Astrocyte (in vitro differentiated cells and primary cell): Measurements from ENCODE around the gene PTPRM. TPM values are rescaled to one million over a fixed set of nuclear protein-coding genes. Genes with fewer than 3 reads are reported as not detected.

Source experiments
- DNase-seq: peaks from one replicate; pipeline ENCODE4 v3.0.0-alpha.2; 2010; ENCODE audit warnings: low read depth
- FAIRE-seq: peaks from 2 replicates; lab custom pipeline; 2011; peaks lifted over from hg19 to GRCh38; lab: Jason Lieb, UNC
- H2AFZ ChIP-seq: 2 replicates; pipeline ENCODE4 v1.6.0; 2012; ENCODE audit warnings: low read depth, low read length, inconsistent platforms
- H3K27ac ChIP-seq: 2 replicates; pipeline ENCODE4 v1.5.1; 2011; ENCODE audit warnings: low read depth, low read length, inconsistent platforms
- H3K27me3 ChIP-seq: 2 replicates; pipeline ENCODE4 v1.6.0; 2011; ENCODE audit warnings: low read length, inconsistent platforms; ENCODE audit not compliant: insufficient read depth
- H3K36me3 ChIP-seq: 2 replicates; pipeline ENCODE4 v1.5.1; 2011; ENCODE audit warnings: low read length, inconsistent platforms; ENCODE audit not compliant: insufficient read depth
- H3K4me1 ChIP-seq: 2 replicates; pipeline ENCODE4 v1.5.1; 2011; ENCODE audit warnings: low read length, inconsistent platforms; ENCODE audit not compliant: insufficient read depth
- H3K4me2 ChIP-seq: 2 replicates; pipeline ENCODE4 v1.6.0; 2012; ENCODE audit warnings: low read length, inconsistent platforms
- H3K4me3 ChIP-seq: 2 replicates; pipeline ENCODE4 v1.5.1; 2011; ENCODE audit warnings: low read depth, mild to moderate bottlenecking, low read length, inconsistent platforms; ENCODE audit not compliant: insufficient read depth
- H3K79me2 ChIP-seq: 2 replicates; pipeline ENCODE4 v1.6.0; 2012; ENCODE audit warnings: mild to moderate bottlenecking, low read length, inconsistent platforms; ENCODE audit not compliant: insufficient read depth
- H3K9ac ChIP-seq: 2 replicates; pipeline ENCODE4 v1.6.0; 2012; ENCODE audit warnings: mild to moderate bottlenecking, low read length, inconsistent platforms
- H3K9me3 ChIP-seq: 2 replicates; pipeline ENCODE4 v1.5.1; 2012; ENCODE audit warnings: low read depth, mild to moderate bottlenecking, low read length, inconsistent platforms; ENCODE audit not compliant: insufficient read depth
- H4K20me1 ChIP-seq: 2 replicates; pipeline ENCODE4 v1.6.0; 2012; ENCODE audit warnings: low read length, inconsistent platforms; ENCODE audit not compliant: insufficient read depth
- H3K27ac Mint-ChIP-seq: one replicate; pipeline ENCODE4 v1.8.0; 2021; ENCODE audit warnings: mild to moderate bottlenecking, mixed read lengths; ENCODE audit not compliant: unreplicated experiment
- H3K27me3 Mint-ChIP-seq: one replicate; pipeline ENCODE4 v1.8.0; 2021; ENCODE audit warnings: low read depth, mixed read lengths; ENCODE audit not compliant: unreplicated experiment
- H3K36me3 Mint-ChIP-seq: one replicate; pipeline ENCODE4 v1.8.0; 2021; ENCODE audit warnings: low read depth, mixed read lengths; ENCODE audit not compliant: unreplicated experiment
- H3K4me1 Mint-ChIP-seq: one replicate; pipeline ENCODE4 v1.8.0; 2021; ENCODE audit warnings: low read depth, mixed read lengths; ENCODE audit not compliant: unreplicated experiment
- H3K4me3 Mint-ChIP-seq: one replicate; pipeline ENCODE4 v1.8.0; 2021; ENCODE audit warnings: mild to moderate bottlenecking, moderate library complexity, mixed read lengths; ENCODE audit not compliant: unreplicated experiment
- H3K9me3 Mint-ChIP-seq: one replicate; pipeline ENCODE4 v1.8.0; 2021; ENCODE audit warnings: mild to moderate bottlenecking, mixed read lengths; ENCODE audit not compliant: unreplicated experiment
- CTCF ChIP-seq: IDR thresholded peaks from 2 replicates; pipeline ENCODE4 v1.5.1; 2011; ENCODE audit warnings: low read depth, mild to moderate bottlenecking, inconsistent platforms, low read length, moderate library complexity; ENCODE audit not compliant: insufficient read depth
- EZH2 ChIP-seq: IDR thresholded peaks from 2 replicates; pipeline ENCODE4 v1.6.1; 2012; ENCODE audit warnings: mild to moderate bottlenecking, low read length, inconsistent platforms; ENCODE audit not compliant: insufficient read depth
- total RNA-seq: library from RNA; stranded (reverse); gene quantifications from 2 replicates; pipeline ENCODE4 v1.2.1, GENCODE V29; 2021

Gene PTPRM
- total RNA-seq, 1 donor from 2014 or later, result 59.6 TPM

GRCh38 chr18:8037296-8037695 is 470.2 kb downstream of the PTPRM start:
- Histone ChIP-seq H4K20me1 (peaks cover 12% of the 10 kb centered on the region), H3K9me3 (no peaks in the 10 kb centered on the region), H3K27ac (no peak overlapping the region), H3K4me3 (no peak overlapping the region), H3K4me1 (peaks cover 4% of the 10 kb centered on the region), H3K36me3 (no peaks in the 10 kb centered on the region), H3K4me2 (no peak overlapping the region), H2AFZ (no peak overlapping the region), H3K79me2 (no peaks in the 10 kb centered on the region), H3K9ac (no peak overlapping the region), H3K27me3 (no peaks in the 10 kb centered on the region)
- Mint-ChIP-seq H3K4me3 (no peak overlapping the region), H3K36me3 (no peaks in the 10 kb centered on the region), H3K27me3 (no peaks in the 10 kb centered on the region), H3K9me3 (no peaks in the 10 kb centered on the region), H3K4me1 (peaks cover 5% of the 10 kb centered on the region), H3K27ac (no peak overlapping the region)
- TF ChIP-seq CTCF (no peak), EZH2 (no peak)
- FAIRE-seq, result no peak
- DNase-seq, result no peak

GRCh38 chr18:8040021-8040420 is 472.9 kb downstream of the PTPRM start:
- peaks cover 18% of the 10 kb centered on the region for H4K20me1 ChIP-seq
- no peak for TF ChIP-seq EZH2
- no peak for TF ChIP-seq CTCF
- no peak for FAIRE-seq

GRCh38 chr18:8041526-8042111 is 474.5 kb downstream of the PTPRM start:
- H3K4me1 Mint-ChIP-seq, result peaks cover 22% of the 10 kb centered on the region
- no peak overlapping the region for H2AFZ ChIP-seq
- H3K4me1 ChIP-seq, result peaks cover 4% of the 10 kb centered on the region
- H4K20me1 ChIP-seq, result peaks cover 16% of the 10 kb centered on the region
- H3K27me3 ChIP-seq, result no peaks in the 10 kb centered on the region
- FAIRE-seq (no peak), DNase-seq (no peak)
- H3K27ac ChIP-seq, result no peak overlapping the region
- no peak overlapping the region for H3K4me2 ChIP-seq
- H3K36me3 Mint-ChIP-seq, result peaks cover 2% of the 10 kb centered on the region
- H3K36me3 ChIP-seq, result no peaks in the 10 kb centered on the region
- TF ChIP-seq CTCF (no peak), EZH2 (no peak)
- H3K4me3 ChIP-seq, result no peak overlapping the region
- no peaks in the 10 kb centered on the region for H3K27me3 Mint-ChIP-seq
- no peaks in the 10 kb centered on the region for H3K79me2 ChIP-seq
- H3K9me3 Mint-ChIP-seq, result no peaks in the 10 kb centered on the region
- no peak overlapping the region for H3K9ac ChIP-seq
- H3K27ac Mint-ChIP-seq, result no peak overlapping the region
- no peaks in the 10 kb centered on the region for H3K9me3 ChIP-seq
- H3K4me3 Mint-ChIP-seq, result no peak overlapping the region

More at GRCh38 chr18:8040021-8040420, 472.9 kb downstream of the PTPRM start:
- no peaks in the 10 kb centered on the region for H3K36me3 ChIP-seq
- no peak overlapping the region for H2AFZ ChIP-seq
- no peak for DNase-seq
- Mint-ChIP-seq H3K27ac (no peak overlapping the region), H3K27me3 (no peaks in the 10 kb centered on the region), H3K4me3 (no peak overlapping the region), H3K9me3 (no peaks in the 10 kb centered on the region), H3K4me1 (peaks cover 6% of the 10 kb centered on the region), H3K36me3 (peaks cover 2% of the 10 kb centered on the region)
- H3K4me1 ChIP-seq, result peaks cover 4% of the 10 kb centered on the region
- no peak overlapping the region for H3K9ac ChIP-seq
- H3K27ac ChIP-seq, result no peak overlapping the region
- H3K4me2 ChIP-seq, result no peak overlapping the region
- H3K9me3 ChIP-seq, result no peaks in the 10 kb centered on the region
- H3K27me3 ChIP-seq, result no peaks in the 10 kb centered on the region
- H3K4me3 ChIP-seq, result no peak overlapping the region
- H3K79me2 ChIP-seq, result no peaks in the 10 kb centered on the region
